Measurements from ENCODE around the gene ZSWIM4. TPM values are rescaled to one million over a fixed set of nuclear protein-coding genes. Genes with fewer than 3 reads are reported as not detected.

ZSWIM4 gene
- total and polyA plus RNA-seq, 2 experiments from 2014 or later, result 5.4 to 42.3 TPM

GRCh38 chr19:13833330-13834243 is 38.3 kb downstream of the ZSWIM4 start:
- Histone ChIP-seq H3K4me3 (peak overlapping the region; percentile 70), H3K4me1 (ENCODE audit: insufficient read depth) (peaks cover 14% of the 10 kb centered on the region; the same call in 1 of the 2 replicates), H2AFZ (0 out of 2 replicates have a peak overlapping the region, but pooled peaks have one; percentile 56), H3K27ac (ENCODE audit: low read depth) (peak overlapping the region; percentile 78), H3K4me2 (peak overlapping the region; percentile 92), H3K27me3 (ENCODE audit: insufficient read depth) (no peaks in the 10 kb centered on the region), H3K9me2 (ENCODE audit: insufficient read depth) (no peaks in the 10 kb centered on the region), H3K79me2 (replicated peaks; ENCODE audit: insufficient read depth) (peaks cover 5% of the 10 kb centered on the region; the same call in 1 of the 2 replicates), H3F3A (replicated peaks; ENCODE audit: low read depth) (peaks cover 16% of the 10 kb centered on the region; the same call in 1 of the 2 replicates), H4K20me1 (replicated peaks; ENCODE audit: insufficient read depth) (no peaks in the 10 kb centered on the region; the same call in 1 of the 2 replicates), H3K36me3 (ENCODE audit: insufficient read depth) (no peaks in the 10 kb centered on the region)
- Mint-ChIP-seq H3K9me3 (no peaks in the 10 kb centered on the region), H3K4me1 (peaks cover 11% of the 10 kb centered on the region), H3K27me3 (ENCODE audit: insufficient read depth, low read depth, poor library complexity) (peaks cover 11% of the 10 kb centered on the region), H3K4me3 (peak overlapping the region; percentile 80), H3K27ac (peak overlapping the region; percentile 86; the same call in 1 of the 2 replicates), H3K36me3 (ENCODE audit: low read depth) (peaks cover 20% of the 10 kb centered on the region)
- ATAC-seq (peak; percentile 96), DNase-seq (ENCODE audit: low spot score) (peak; percentile 96)
- no peak for TF ChIP-seq JUNB (IDR thresholded peaks at IDR 0.05; ENCODE audit: unreplicated experiment)
- peak; percentile 64; the same call in 1 of the 2 replicates for TF ChIP-seq CREB1 (CRISPR knock-in tag; IDR thresholded peaks at IDR 0.05; ENCODE audit: low read depth)
- peak; percentile 49 to 75 for TF ChIP-seq CTCF (conservative IDR thresholded peaks at IDR 0.05; ENCODE audit: low read depth in 2 of 2)
- no peak for TF ChIP-seq EZH2 (IDR thresholded peaks at IDR 0.05; ENCODE audit: low read depth, unreplicated experiment)
- no peak for TF ChIP-seq ZNF114 (CRISPR knock-in tag; IDR thresholded peaks at IDR 0.05)
- TF ChIP-seq ETS1 (IDR thresholded peaks at IDR 0.05), result peak; percentile 28; the same call in 1 of the 2 replicates
- no peak for TF ChIP-seq ZNF331 (CRISPR knock-in tag; IDR thresholded peaks at IDR 0.05; ENCODE audit: low read depth)
- TF ChIP-seq POLR2AphosphoS5 (IDR thresholded peaks at IDR 0.05; ENCODE audit: low read depth), result no peak; the same call in 1 of the 2 replicates
- no peak for TF ChIP-seq STAT1 (IDR thresholded peaks at IDR 0.05; ENCODE audit: unreplicated experiment)

All from GM23338 (cell line).